ENCODE results near the gene NHS.

Gene NHS

GRCh38 chrX:17736478-17736855 is 361.5 kb downstream of the NHS start:
- in situ Hi-C loops (cut with MboI; ENCODE audit: low sequenced_read_pairs, unreplicated experiment), result no loop called here
- TF ChIP-seq CTCF (IDR thresholded peaks at IDR 0.05; ENCODE audit: borderline replicate concordance, control extremely low read depth, extremely low read depth, insufficient read depth, missing control alignments), result no peak
- DNase-seq (ENCODE audit: low spot score), result no peak

- TF ChIP-seq CTCF (IDR thresholded peaks at IDR 0.05; ENCODE audit: borderline replicate concordance, control extremely low read depth, extremely low read depth, insufficient read depth, missing control alignments), result no peak
- DNase-seq (ENCODE audit: low spot score), result peak; percentile 46
- in situ Hi-C loops (cut with MboI; ENCODE audit: low sequenced_read_pairs, unreplicated experiment), result no loop called here
Measured at GRCh38 chrX:17736856-17737709, 362.1 kb downstream of the NHS start, which contains the start of gene SCML1. Gene SCML1 (plus strand): TSS chrX:17737493. CDS start chrX:17744187, 6,694 bp downstream.

- in situ Hi-C loops (cut with MboI; ENCODE audit: low sequenced_read_pairs, unreplicated experiment), result no loop called here
- TF ChIP-seq CTCF (IDR thresholded peaks at IDR 0.05; ENCODE audit: borderline replicate concordance, control extremely low read depth, extremely low read depth, insufficient read depth, missing control alignments), result no peak
- DNase-seq (ENCODE audit: low spot score), result peak; percentile 18
Measured at GRCh38 chrX:17737710-17737985, 362.6 kb downstream of the NHS start.

- DNase-seq (ENCODE audit: low spot score), result peak; percentile 15
- no peak for TF ChIP-seq CTCF (IDR thresholded peaks at IDR 0.05; ENCODE audit: borderline replicate concordance, control extremely low read depth, extremely low read depth, insufficient read depth, missing control alignments)
- in situ Hi-C loops (cut with MboI; ENCODE audit: low sequenced_read_pairs, unreplicated experiment), result no loop called here
Measured at GRCh38 chrX:17737986-17738713, 363.1 kb downstream of the NHS start.

- no peak for DNase-seq (ENCODE audit: low spot score)
- in situ Hi-C loops (cut with MboI; ENCODE audit: low sequenced_read_pairs, unreplicated experiment), result no loop called here
- no peak for TF ChIP-seq CTCF (IDR thresholded peaks at IDR 0.05; ENCODE audit: borderline replicate concordance, control extremely low read depth, extremely low read depth, insufficient read depth, missing control alignments)
Measured at GRCh38 chrX:17738737-17739535, 363.9 kb downstream of the NHS start.

Data from GM13976 (cell line).